GM13977 (cell line): ENCODE results near the gene ROPN1L.

ENCODE experiments used
- DNase-seq: peaks from one replicate; pipeline ENCODE4 v3.0.0; 2012; ENCODE audit warnings: low spot score
- in situ Hi-C: fragments of 300-500 bp; cut with MboI; formaldehyde crosslinking; loops from one replicate; pipeline ENCODE4 v1.12.0; 2022; ENCODE audit warnings: low sequenced_read_pairs, low pct_unique_long_range_greater_than_20kb, mixed read lengths, inconsistent platforms; ENCODE audit not compliant: unreplicated experiment
- TF ChIP-seq, protein P1 (sequence below): IDR thresholded peaks from 2 replicates; pipeline ENCODE4 v1.5.1; 2012; ENCODE audit warnings: mild to moderate bottlenecking, control low read depth; ENCODE audit not compliant: insufficient read depth; ENCODE audit errors: extremely low read depth, missing control alignments

Gene ROPN1L

DNA sequence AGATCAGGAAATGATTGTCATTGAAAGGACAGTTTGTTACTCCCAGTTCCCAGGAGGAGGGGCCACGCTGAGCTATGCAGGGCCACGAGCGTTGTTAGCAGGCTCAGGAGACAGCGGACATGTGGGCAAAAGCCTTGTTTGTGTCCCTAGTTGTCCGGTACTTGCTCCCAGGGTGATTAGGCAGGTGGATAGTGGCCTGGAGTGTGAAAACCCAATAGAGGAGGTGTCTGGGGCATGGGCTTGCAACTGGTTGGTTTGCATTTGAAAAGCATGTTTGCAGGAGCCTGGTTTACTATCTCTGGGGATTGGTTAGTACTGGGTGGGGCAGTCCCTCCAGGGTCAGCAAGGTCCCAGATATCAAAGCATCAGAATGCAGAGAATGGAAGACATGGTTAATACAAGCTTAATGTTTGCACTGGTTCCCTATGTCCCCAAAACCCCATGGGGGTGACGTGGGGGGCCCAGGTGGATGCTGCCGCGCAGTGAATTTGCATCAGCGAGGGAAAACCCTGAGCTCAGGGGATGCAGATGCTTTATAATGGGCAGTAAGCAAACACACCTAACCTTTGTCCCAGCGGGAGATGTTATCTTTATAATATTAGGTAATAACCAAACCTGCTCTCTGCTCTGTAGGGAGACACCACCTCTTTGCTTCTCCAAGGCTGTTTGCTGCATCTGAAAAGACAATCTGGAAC, 39.7 kb downstream of the ROPN1L start:
- in situ Hi-C loops, result no loop called here
- TF ChIP-seq, protein P1, sequence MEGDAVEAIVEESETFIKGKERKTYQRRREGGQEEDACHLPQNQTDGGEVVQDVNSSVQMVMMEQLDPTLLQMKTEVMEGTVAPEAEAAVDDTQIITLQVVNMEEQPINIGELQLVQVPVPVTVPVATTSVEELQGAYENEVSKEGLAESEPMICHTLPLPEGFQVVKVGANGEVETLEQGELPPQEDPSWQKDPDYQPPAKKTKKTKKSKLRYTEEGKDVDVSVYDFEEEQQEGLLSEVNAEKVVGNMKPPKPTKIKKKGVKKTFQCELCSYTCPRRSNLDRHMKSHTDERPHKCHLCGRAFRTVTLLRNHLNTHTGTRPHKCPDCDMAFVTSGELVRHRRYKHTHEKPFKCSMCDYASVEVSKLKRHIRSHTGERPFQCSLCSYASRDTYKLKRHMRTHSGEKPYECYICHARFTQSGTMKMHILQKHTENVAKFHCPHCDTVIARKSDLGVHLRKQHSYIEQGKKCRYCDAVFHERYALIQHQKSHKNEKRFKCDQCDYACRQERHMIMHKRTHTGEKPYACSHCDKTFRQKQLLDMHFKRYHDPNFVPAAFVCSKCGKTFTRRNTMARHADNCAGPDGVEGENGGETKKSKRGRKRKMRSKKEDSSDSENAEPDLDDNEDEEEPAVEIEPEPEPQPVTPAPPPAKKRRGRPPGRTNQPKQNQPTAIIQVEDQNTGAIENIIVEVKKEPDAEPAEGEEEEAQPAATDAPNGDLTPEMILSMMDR, result no peak
- DNase-seq, result no peak

DNA sequence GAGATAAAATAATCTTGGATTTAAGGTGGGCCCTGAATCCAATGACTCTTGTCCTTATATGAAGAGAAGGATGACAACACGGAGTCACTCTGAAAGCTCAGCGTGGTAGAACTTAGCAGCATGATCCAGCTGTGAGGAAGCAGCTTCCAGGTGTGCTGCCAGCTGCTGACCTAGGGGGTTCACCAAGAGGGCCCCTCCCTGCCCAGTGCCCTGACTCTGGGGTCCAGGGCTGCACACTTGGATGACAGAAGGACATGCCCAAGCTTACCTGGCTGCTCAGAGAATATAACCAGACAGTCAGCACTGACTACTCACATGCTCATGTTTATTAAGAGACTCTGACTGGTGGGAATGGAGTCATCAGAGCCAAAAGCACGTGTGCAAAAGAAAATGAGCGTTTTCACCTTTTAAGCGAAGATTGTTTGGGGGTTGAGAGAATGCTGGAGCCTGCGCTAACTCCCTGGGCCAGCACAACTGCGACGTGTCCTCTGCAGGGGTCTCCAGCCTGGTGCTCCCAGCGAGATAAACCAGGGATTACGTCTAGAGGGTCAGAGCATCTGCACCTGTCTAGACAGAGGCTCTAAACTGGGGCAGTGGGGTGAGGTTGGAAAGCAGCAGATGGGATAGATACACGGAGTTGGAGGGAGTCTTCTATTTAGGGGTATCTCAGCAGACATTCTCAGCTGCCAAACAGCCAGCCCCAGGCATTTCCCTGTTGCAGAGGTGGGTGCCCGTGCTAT, 41.3 kb downstream of the ROPN1L start:
- in situ Hi-C loops, result no loop called here
- TF ChIP-seq, protein P1, result no peak
- DNase-seq, result no peak

DNA sequence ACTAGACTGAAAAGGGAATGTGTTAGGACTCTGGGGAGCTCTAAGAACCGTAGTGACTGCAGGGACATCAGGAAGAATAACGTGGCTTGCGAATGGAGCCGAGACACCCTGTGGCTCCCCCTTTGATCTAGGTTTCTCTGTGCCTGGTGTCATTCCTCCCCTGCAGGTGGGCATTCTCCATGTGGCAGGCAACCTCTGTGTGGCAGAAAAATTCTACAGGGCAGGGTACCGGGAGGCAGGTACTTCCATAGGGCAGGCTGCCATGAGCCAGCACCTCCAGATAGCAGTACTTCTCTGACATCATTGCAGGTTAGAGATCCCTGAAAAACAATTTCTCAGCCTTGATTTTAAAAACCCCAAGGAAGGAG, 43.1 kb downstream of the ROPN1L start:
- no peak for DNase-seq
- TF ChIP-seq, protein P1, result no peak
- in situ Hi-C loops, result no loop called here

DNA sequence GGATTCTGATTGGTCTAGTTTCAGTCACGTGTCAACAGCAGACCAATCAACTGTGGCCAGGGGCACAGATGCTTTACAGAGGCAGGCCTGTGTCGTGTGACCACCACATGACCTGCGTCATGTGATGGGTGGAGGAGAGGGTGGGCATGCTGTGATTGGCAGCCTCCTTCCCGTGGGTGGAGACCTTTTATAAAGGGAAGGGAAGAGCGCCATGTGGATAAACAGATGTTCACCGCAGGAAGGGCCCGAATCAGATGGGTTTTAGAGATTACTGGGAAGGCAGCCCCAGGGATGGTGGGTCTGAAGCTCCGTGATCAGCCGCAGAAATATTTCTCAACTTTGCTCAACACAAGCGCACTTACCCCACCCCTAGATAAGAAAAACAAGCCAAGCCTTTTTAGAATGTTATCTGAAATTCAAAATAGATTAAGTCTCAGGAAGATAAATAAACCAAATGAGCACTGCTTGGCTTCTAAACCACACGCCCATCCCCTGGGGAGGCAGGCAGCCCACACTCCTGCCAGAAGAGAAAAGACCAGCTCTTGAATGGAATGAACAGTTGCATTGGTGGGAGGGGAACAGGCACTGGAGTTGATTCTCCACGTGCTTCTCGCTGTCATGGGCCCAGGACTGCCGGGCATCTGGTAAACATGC, 43.6 kb downstream of the ROPN1L start:
- TF ChIP-seq, protein P1, result no peak
- in situ Hi-C loops, result no loop called here
- no peak for DNase-seq

DNA sequence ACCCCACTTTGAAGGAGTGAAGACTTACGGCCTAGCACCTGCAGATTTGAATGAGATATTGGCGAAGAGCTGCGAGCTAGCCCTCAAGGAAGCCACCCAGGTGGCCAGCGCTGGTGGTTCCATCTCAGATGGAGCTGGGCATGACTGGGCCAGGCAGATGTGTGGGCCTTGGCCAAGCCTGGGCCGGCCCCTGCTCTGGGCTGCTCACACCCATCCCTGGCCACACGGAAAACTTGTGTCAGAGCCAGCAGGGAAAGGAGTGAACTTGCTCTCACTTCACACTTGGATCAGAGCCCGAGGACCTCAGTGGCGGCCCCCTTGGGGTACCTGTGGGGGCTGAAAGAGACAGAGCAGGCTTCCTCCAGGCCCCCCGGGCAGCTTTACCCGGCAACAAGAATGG, 44.2 kb downstream of the ROPN1L start:
- TF ChIP-seq, protein P1, result no peak
- no peak for DNase-seq
- in situ Hi-C loops, result no loop called here

DNA sequence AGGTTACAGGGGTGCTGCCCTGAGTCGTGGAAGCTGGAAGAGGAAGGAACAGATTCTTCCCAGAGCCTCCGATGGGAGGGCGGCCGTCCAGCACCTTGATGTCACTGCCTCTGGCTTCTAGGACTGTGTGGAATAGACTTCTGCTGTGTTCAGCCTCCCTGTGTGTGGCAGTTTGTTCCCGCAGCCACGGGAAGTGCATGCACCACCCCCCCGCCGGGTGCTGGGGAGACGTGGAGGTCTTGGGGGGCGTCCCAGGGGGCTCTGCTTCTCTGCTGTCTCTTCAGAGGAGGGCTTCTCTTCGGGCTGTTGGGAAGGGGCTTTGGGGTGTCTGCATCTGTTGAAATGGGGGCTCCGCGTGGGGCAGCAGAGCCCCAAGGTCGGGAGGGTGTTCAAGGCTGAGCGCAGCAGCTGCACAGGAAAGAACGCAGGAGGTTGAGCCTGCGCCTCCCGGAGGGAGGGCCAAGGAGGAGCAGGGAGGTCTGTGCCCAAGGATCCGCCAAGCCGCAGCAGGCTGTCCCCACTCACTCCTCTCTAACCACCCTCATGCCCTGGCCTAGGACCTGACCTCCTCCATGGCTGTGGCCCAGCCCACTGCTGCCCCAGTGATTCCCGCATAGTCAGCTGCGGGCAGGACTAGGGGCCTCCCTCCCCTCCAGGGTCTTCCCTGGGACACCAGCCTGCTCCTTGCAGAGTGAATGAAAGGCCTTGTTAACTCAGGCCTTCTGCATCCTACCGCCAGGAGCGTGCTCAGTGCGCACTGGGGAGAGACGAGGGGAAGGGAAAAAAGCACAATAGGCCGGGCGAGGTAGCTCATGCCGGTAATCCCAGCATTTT, 45.0 kb downstream of the ROPN1L start:
- in situ Hi-C loops, result no loop called here

More for the DNA sequence above, 45.0 kb downstream of the ROPN1L start:
- TF ChIP-seq, protein P1, result no peak
- no peak for DNase-seq
